HG03565 (cell line): ENCODE data around the gene CEP350.

ENCODE experiments used
- ATAC-seq: cut with Tn5 transposase; IDR thresholded peaks from one replicate; pipeline ENCODE4 v1.9.1; 2021; ENCODE audit warnings: mild to moderate bottlenecking, moderate library complexity; ENCODE audit not compliant: unreplicated experiment

CEP350 gene, protein sequence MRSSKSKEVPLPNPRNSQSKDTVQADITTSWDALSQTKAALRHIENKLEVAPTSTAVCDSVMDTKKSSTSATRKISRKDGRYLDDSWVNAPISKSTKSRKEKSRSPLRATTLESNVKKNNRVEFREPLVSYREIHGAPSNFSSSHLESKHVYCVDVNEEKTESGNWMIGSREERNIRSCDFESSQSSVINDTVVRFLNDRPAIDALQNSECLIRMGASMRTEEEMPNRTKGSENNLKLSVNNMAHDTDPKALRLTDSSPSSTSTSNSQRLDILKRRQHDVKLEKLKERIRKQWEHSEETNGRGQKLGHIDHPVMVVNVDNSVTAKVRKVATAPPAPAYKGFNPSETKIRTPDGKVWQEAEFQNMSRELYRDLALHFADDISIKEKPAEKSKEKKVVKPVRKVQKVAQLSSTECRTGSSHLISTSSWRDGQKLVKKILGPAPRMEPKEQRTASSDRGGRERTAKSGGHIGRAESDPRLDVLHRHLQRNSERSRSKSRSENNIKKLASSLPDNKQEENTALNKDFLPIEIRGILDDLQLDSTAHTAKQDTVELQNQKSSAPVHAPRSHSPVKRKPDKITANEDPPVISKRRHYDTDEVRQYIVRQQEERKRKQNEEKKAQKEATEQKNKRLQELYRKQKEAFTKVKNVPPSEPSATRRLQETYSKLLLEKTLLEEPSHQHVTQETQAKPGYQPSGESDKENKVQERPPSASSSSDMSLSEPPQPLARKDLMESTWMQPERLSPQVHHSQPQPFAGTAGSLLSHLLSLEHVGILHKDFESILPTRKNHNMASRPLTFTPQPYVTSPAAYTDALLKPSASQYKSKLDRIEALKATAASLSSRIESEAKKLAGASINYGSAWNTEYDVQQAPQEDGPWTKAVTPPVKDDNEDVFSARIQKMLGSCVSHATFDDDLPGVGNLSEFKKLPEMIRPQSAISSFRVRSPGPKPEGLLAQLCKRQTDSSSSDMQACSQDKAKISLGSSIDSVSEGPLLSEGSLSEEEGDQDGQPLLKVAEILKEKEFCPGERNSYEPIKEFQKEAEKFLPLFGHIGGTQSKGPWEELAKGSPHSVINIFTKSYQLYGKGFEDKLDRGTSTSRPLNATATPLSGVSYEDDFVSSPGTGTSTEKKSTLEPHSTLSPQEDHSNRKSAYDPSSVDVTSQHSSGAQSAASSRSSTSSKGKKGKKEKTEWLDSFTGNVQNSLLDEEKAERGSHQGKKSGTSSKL (N-terminal part only)

DNA sequence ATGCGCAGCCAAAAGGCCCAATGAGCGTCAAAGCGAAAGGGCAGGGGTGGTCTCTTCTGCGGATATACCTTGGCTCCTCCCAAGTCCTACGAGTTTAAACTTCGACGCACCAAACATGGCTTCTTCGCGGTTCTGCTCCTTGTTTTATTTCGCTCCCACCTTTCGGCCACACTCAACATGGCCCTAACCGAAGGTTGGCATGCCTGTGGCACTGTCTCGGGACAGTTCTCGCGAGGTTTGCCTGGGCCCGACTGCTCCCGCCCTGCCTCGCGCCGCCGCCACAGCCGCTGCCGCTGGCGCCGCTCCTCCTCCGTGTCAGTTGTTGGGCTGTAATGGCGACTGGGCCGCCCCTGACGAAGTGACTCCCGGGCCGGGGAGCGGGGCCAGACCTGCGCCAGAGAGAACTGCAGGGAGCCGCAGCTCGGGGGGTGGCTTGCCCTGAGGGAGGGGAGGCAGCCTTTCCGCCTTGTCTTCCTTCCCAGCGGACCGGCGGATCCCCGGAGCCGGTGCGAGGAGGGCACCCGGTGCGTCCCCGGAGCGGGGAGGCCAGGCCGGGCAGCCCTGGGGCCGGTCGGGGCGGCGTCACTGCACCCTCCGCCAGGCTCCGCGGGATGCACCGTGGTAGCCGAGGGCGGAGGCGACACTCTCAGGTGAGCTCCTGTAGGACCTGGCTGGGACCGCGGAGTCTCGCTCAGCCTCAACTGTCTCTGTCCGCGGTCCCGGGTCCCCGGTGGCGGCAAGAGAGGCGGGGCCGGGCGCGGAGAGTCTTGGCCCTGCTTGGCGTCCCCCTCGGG, at the start of gene CEP350:
Gene CEP350 (plus strand): TSS at position 318 of the 794 bp plus-strand sequence. CDS start 31,372 bp downstream, outside the sequence.
- ATAC-seq = peak; percentile 88

DNA sequence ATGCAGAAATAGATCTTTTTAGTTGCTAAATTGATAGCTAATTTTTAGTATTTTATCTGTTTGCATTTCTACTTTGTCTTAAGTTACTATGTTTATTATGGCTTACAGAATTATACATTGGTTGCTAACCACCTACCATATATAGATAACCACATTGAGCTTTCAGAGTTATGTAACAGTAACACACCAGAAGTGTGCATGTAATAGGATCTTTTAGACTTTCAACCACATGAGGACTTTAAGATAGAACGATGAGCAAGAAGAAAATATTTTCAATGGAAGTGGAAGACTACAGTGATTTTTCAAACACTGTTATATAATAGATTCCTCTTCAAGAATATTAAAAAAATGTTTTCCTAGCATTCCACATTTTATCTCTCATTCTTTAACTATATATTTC, 43.7 kb upstream of the CEP350 start:
- no peak for ATAC-seq

DNA sequence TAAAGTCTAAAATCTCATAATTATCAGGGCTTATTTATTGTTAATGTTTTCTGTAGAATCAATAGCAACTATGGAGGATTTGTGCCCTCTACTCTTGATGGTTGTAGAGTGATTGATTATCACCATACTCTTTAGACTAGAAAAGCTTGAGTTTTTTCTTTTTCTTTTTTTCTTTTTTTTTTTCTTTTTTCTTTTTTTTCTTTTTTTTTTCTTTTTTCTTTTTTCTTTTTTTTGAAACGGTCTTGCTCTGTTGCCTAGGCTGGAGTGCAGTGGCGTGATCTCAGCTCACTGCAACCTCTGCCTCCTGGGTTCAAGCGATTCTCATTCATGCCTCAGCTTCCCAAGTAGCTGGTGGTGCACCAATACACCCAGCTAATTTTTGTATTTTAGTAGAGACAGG, 42.8 kb upstream of the CEP350 start:
- ATAC-seq = no peak

DNA sequence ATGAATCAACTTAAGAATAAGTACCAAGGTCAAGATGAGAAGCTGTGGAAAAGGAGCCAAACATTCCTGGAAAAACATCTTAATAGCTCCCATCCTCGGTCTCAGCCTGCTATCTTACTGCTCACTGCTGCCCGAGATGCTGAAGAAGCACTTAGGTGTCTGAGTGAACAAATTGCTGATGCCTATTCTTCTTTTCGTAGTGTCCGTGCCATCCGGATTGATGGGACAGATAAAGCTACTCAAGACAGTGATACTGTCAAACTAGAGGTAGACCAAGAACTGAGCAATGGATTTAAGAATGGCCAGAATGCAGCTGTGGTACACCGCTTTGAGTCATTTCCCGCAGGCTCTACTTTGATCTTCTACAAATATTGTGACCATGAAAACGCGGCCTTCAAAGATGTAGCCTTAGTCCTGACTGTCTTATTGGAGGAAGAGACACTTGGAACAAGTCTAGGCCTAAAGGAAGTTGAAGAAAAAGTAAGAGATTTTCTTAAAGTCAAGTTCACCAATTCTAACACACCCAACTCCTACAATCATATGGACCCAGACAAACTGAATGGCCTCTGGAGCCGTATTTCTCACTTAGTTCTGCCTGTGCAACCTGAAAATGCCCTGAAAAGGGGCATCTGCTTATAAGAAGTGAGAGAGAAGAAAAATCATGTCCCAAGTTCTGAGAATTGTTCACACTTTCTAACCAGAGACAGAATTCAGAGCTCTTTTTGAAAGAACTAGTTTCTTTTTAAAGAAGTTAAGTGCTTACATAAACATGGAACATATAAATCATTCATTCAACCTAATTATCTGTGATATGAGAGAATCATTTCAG, 36.8 kb upstream of the CEP350 start:
- ATAC-seq = no peak

DNA sequence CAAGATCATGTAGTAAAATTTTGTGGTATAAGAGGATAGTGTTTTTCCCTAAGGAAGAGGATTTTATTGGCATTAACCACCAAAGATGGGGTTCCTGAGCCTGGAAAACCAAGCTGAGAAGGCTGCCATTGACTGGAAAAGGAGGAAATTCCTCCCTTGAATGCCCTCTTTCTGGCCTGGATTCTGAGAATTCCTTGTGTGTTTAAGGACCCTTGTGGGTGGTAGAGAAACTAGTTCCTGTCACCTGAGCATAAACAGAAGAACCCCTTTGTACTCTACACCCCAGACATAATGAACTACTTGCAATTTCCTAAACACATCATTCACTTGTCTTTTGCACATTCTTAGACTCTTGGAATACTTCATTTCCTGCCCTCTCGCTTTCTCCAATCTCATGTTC, 33.1 kb upstream of the CEP350 start:
- no peak for ATAC-seq

DNA sequence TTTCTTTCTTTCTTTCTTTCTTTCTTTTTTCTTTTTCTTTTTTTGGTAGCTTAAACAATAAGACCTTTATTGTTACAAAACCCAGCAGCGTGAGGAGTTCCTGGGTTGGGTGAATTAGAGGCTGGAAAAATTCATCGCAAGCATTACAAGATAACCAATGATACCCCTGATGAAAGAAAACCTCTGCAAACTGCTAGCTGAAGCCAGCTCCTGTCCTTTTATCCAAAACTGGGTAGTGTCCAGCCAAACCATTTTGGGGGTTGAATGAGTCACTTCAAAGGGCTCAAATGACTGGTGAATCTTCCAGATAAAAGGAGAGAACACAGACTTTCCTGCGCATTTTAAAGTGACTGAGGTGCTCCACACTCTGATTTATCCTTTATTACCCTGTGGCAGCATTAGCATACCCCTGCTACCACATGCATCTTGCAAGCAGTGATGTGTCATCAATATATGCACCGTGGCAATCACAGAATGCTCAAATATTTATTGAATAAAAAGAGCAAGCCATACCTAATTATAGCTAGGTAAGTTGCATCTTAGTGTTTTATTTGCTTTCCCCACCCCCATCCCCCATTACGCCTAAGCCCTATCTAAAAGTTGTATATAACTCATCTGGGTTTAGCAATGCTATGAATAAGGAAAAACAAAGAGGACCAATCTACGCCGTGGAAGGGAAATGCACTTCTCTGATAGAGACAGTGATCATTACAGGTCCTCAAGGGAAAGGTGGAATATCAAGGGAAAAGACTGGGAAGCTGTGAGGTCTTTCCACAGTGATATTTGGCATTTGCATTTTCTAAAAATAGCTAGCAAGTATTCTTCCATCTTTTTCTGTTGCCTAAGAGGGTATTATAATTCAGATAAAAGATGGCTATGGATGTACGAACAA, 32.4 kb upstream of the CEP350 start:
- no peak for ATAC-seq

DNA sequence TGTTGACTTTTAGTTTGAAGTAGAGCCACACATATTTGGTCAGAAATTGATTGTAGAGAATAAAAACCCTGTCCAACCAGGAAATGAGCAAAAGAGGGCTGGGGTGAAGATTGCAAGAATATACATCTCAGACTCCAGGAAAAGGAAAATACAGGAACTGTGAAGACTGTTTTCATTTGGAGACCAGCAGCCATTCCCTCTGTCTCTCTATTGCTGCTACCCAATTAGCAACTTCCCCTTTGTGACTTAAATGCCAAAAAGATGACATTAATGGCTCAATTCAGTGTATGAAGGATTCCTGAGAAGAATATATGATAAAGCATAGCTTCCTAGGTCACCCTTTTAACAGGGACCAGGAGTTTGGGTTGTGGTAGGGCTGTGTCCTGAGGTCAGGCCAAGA, 31.6 kb upstream of the CEP350 start:
- ATAC-seq = no peak

DNA sequence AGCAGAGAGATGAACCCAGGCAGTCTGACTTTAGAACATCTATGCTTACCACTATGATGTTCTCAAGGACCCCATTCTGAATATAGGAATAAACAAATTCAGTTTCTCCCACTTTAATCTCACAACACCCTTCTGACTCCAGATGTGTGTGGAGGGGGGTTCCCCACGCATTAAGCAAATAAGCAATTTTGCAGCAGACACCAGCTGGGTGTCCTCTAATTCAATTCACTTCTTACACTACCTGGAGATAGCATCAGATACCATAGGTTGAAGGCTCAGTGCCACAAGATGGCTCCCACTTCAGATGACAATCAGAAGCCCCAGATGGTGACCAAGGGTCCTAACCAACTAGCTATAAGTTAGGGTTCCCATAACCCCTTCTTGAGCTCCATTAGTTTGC, 30.3 kb upstream of the CEP350 start:
- no peak for ATAC-seq

DNA sequence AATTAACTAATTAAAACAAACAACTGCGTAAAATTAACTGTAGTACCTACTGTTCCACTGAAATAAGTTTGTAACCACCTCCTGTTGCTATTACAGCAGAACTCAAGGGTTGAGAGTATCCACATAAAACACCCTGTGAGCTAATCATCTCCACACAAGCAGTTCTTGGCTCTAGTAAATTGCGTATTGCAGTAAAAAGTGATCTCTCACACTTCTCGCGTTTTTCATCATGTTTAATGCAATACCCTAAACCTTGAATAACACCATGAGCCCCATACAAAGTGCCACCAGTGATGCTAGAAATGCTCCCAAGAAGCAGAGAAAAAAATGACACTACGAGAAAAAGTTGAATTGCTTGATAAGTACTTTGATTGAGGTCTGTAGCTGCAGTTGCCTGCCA, 29.3 kb upstream of the CEP350 start:
- ATAC-seq = no peak

DNA sequence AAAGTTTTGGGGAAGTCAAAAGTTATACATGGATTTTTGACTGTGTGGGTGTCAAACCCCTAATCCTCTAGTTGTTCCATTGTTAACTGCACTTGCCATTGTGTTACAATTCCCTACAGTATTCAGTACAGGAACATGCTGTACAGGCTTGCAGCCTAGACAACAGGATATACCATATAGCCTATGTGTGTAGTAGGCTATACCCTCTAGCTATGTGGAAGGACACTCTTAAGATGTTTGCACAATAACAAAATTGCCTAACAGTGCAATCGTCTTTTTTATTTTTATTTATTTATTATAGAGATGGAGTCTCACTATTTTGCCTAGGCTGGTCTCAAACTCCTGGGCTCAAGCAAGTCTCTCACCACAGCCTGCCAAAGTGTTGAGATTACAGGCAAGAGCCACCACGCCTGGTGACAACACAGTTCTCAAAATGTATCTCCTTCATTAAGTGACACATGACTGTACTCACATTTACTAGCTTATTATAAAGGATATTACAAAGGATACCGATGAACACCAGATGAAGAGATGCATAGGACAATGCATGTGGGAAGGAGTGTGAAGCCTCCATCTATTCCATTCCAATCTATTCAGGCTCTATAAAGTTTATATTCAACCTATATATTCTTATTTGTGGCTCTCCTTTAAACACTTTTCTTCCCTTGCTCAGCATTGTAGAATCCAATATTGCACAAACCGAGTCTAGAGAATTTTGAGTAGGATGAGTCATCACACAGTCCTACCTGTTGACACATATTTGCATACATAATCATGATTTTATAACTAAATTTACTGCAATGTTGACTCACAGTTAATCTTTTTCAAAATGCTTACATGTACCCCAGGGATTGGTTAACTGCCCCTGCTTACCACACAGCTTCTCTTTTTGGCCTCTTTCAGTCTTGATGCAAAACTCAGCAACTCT, 28.4 kb upstream of the CEP350 start:
- no peak for ATAC-seq

DNA sequence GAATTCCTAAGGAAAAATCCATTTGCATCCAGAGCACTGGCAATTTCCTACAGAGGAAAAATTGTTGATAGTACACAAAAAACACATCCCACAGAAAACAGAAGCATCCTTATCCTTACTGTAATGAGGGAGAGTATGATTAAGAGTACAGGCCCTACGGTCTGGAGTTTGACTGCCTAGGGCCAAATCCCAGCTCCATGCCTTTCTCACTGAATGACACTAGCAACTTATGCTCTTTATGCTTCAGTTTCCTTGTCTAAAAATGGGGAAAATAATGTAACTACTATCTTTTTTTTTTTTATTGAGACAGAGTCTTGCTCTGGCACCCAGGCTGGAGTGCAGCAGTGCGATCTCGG, 27.8 kb upstream of the CEP350 start:
- no peak for ATAC-seq

DNA sequence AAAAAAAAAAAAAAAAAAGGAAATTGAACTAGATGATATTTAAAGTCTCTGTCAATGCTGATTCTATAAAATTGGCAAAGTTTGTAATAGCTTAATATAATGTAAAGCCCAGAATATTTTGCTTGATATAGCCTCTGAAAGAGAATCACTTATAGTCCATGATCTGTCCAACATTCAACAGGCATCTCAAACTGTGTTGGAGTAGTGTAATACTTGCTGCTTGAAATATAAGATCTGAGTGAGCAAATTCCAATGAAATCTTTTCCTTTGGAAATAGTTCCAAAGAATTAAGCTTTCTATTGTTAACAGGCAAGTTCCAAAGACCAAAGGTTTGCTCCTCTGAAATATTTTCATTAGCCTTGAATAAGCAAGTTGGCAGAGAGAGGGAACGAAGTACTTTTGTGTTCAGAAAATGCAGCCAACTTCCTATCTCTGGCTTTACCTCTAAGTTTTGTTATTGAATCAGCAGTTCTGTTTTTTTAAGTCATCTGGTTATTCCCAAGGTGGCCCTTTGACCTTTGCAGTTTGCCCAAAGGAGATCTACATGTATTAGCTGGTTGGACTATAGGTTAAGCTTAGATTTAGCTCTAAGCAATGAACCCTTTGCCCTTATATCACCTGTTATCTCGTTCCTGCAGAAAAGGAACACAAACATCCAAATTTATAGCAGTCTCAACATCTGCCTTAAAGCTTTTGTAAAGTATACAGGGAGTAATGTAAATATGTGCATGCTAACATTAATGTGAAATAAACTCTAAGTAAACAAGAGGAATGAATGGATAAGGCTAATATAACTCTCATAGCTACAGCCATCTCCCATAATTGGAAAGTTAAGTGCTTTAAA, 24.4 kb upstream of the CEP350 start:
- ATAC-seq = no peak

DNA sequence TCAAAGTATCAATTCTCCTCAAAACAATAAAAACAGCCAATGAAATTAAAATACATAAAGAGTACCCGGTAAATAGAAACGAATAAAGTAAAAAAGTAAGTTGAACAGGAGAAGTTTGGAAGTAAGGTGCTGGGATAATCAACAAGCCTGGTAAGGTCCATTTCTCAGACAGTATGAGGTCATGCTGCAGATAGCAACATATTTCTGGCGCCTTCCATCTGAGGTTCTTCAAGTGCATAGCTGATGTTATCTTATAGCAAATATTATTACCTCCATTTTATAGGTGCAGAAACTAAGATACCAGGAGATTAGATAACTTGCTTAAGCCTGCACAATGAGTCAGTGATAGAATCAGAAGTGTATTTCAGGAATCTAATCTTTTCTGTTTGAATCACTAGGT, 23.7 kb upstream of the CEP350 start:
- ATAC-seq = no peak

DNA sequence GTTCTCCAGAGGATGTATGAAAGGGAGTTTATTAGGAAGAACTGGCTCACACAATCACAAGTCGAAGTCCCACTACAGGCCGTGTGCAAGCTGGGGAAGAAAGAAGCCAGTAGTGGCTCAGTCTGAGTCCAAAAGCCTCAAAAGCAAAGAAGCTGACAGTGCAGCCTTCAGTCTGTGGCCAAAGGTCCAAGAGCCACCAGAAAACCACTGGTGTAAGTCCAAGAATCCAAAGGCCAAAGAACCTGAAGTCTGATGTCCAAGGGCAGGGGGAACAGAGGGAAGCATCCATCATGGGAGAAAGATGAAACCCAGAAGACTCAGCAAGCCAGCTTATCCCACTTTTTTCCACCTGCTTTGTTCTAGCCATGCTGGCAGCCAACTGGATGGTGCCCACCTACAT, 21.4 kb upstream of the CEP350 start:
- no peak for ATAC-seq

DNA sequence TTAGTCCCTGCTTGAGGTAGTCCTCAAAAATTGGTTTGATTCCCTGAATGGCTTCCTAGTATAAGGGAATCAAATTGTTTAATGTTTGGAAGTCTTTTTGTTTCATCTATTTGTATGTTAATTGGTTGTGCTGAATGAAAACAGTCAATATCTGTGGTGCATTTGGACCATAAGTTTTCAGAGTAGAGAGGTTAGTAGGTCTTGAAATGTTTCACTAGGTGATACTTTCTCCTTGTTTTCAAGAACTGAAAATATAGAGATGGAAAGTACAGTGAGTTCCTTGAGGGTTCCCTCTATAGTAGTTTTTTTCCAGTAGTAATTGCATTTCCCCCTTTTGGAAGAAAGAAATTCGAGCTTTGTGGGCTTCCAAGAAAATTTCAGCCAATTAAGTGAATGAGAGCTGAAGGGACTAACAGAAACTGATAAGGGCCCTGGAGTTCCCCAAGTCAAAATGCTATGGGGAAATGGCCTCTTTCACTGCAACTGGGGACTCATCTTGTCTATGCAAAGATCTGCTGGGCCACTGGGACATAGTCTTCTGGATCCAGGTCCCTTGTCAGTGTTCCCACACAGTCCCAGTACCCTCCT, 18.6 kb upstream of the CEP350 start:
- ATAC-seq = no peak

DNA sequence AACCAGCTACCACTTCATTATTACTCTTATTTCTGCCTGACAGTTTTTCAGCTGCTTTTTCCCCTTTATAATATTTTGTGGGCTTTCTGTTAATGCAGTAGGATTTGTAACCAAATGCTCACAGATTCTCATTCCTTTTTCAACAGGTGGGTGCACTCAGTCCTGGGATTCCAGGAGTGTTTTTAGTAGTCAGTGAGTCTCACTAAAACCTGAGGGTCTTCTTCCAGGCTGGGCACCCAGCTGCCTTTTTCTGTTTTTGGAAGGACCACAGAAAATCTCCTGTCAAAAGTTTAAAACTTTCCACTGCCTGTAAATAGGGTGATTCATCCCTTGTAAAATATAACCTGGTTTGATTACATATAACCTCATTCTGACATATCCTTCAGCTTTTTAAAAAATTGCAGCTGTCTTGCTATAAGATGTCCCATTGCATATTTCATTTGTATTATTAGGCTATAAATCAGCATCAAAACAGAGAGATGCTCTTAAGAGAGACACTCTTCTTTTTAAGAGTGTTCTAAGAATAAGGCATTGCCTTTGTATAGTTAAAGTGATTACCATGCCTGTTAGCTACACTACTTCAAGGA, 16.8 kb upstream of the CEP350 start:
- ATAC-seq = no peak
